DOHH2 (cell line): ENCODE data around the gene MADD.

Experiments
- H3F3A ChIP-seq: fragments of 200-600 bp; sonication (generic), shearing (Covaris generic); 2 replicates; pipeline ENCODE4 v1.6.0; 2016; ENCODE audit warnings: antibody characterized with exemption, mild to moderate bottlenecking; ENCODE audit not compliant: control insufficient read depth, insufficient read depth
- H3K27ac ChIP-seq: fragments of 200-600 bp; sonication (generic); 2 replicates; pipeline ENCODE4 v1.5.1; 2014; ENCODE audit warnings: low read depth, mild to moderate bottlenecking, low read length, moderate library complexity
- H3K27me3 ChIP-seq: fragments of 200-600 bp; sonication (generic); 2 replicates; pipeline ENCODE4 v1.6.1; 2014; ENCODE audit warnings: mild to moderate bottlenecking, low read length, mixed read lengths; ENCODE audit not compliant: control insufficient read depth
- H3K36me3 ChIP-seq: fragments of 200-600 bp; sonication (generic); 2 replicates; pipeline ENCODE4 v1.6.1; 2014; ENCODE audit warnings: mild to moderate bottlenecking, low read length, moderate library complexity, mixed read lengths; ENCODE audit not compliant: control insufficient read depth
- H3K4me1 ChIP-seq: fragments of 200-600 bp; sonication (generic); 2 replicates; pipeline ENCODE4 v1.6.1; 2014; ENCODE audit warnings: mild to moderate bottlenecking, low read length, mixed read lengths; ENCODE audit not compliant: control insufficient read depth
- H3K4me2 ChIP-seq: fragments of 200-600 bp; sonication (generic); 2 replicates; pipeline ENCODE4 v1.6.0; 2014; ENCODE audit warnings: mild to moderate bottlenecking, low read length, moderate library complexity
- H3K4me3 ChIP-seq: fragments of 200-600 bp; sonication (generic); 2 replicates; pipeline ENCODE4 v1.5.1; 2014; ENCODE audit warnings: mild to moderate bottlenecking, low read length, mixed read lengths
- H3K79me2 ChIP-seq: fragments of 200-600 bp; sonication (generic); 2 replicates; pipeline ENCODE4 v1.6.1; 2014; ENCODE audit warnings: mild to moderate bottlenecking, low read length, mixed read lengths; ENCODE audit not compliant: control insufficient read depth
- H3K9me2 ChIP-seq: fragments of 200-600 bp; sonication (generic); replicated peaks from 2 replicates; pipeline ENCODE4 v1.6.1; 2014; ENCODE audit warnings: mild to moderate bottlenecking, low read length, mixed read lengths; ENCODE audit not compliant: control insufficient read depth
- H3K9me3 ChIP-seq: fragments of 200-600 bp; sonication (generic); 2 replicates; pipeline ENCODE4 v1.6.1; 2014; ENCODE audit warnings: antibody characterized with exemption, low read length, mixed read lengths; ENCODE audit not compliant: control insufficient read depth, insufficient read depth
- H4K20me1 ChIP-seq: fragments of 200-600 bp; sonication (generic); 2 replicates; pipeline ENCODE4 v1.6.0; 2014; ENCODE audit warnings: low read depth, mild to moderate bottlenecking, antibody characterized with exemption, low read length, moderate library complexity; ENCODE audit not compliant: control insufficient read depth, insufficient read depth
- CTCF ChIP-seq: fragments of 200-600 bp; sonication (generic); IDR thresholded peaks from one replicate; pipeline ENCODE4 v1.5.1; 2014; ENCODE audit warnings: antibody characterized with exemption, mild to moderate bottlenecking, low read depth, low read length; ENCODE audit not compliant: poor library complexity, severe bottlenecking
- EZH2phosphoT487 ChIP-seq: fragments of 200-600 bp; sonication (generic); IDR thresholded peaks from 2 replicates; pipeline ENCODE4 v1.6.1; 2017; ENCODE audit warnings: borderline replicate concordance, mild to moderate bottlenecking, antibody characterized with exemption, low read length, moderate library complexity, mixed read lengths

The MADD gene

GRCh38 chr11:47242596-47243192 is 27.2 kb upstream of the MADD start:
- no peaks in the 10 kb centered on the region for H3K9me3 ChIP-seq
- H3K9me2 ChIP-seq: no peaks in the 10 kb centered on the region
- H3F3A ChIP-seq: no peaks in the 10 kb centered on the region
- H3K4me3 ChIP-seq: no peak overlapping the region
- TF ChIP-seq EZH2phosphoT487: no peak
- no peak for TF ChIP-seq CTCF
- H3K79me2 ChIP-seq: peaks cover 6% of the 10 kb centered on the region
- H4K20me1 ChIP-seq: no peaks in the 10 kb centered on the region
- H3K4me2 ChIP-seq: no peak overlapping the region
- no peak overlapping the region for H3K27ac ChIP-seq
- H3K4me1 ChIP-seq: peaks cover 5% of the 10 kb centered on the region
- no peaks in the 10 kb centered on the region for H3K27me3 ChIP-seq
- H3K36me3 ChIP-seq: peaks cover 56% of the 10 kb centered on the region

GRCh38 chr11:47243454-47243853 is 26.5 kb upstream of the MADD start:
- peaks cover 13% of the 10 kb centered on the region for H3K79me2 ChIP-seq
- no peaks in the 10 kb centered on the region for H3F3A ChIP-seq
- H3K27ac ChIP-seq: no peak overlapping the region
- no peaks in the 10 kb centered on the region for H4K20me1 ChIP-seq
- no peaks in the 10 kb centered on the region for H3K9me3 ChIP-seq
- H3K27me3 ChIP-seq: no peaks in the 10 kb centered on the region
- TF ChIP-seq CTCF (no peak), EZH2phosphoT487 (no peak)
- no peaks in the 10 kb centered on the region for H3K9me2 ChIP-seq
- peaks cover 53% of the 10 kb centered on the region for H3K36me3 ChIP-seq
- peaks cover 10% of the 10 kb centered on the region for H3K4me1 ChIP-seq
- no peak overlapping the region for H3K4me2 ChIP-seq
- H3K4me3 ChIP-seq: no peak overlapping the region

GRCh38 chr11:47244448-47245350 is 25.2 kb upstream of the MADD start:
- no peaks in the 10 kb centered on the region for H3F3A ChIP-seq
- no peak overlapping the region for H3K27ac ChIP-seq
- H3K79me2 ChIP-seq: peaks cover 24% of the 10 kb centered on the region
- no peak overlapping the region for H3K4me2 ChIP-seq
- H3K9me2 ChIP-seq: no peaks in the 10 kb centered on the region
- no peak overlapping the region for H3K4me3 ChIP-seq
- H3K4me1 ChIP-seq: peaks cover 16% of the 10 kb centered on the region
- no peaks in the 10 kb centered on the region for H3K9me3 ChIP-seq
- TF ChIP-seq CTCF: no peak
- TF ChIP-seq EZH2phosphoT487: no peak
- H3K27me3 ChIP-seq: no peaks in the 10 kb centered on the region
- H3K36me3 ChIP-seq: peaks cover 43% of the 10 kb centered on the region
- H4K20me1 ChIP-seq: no peaks in the 10 kb centered on the region
